HG02973 (cell line): ENCODE results near the gene ATP6V1G2.
"Not testable (repeated sequence)": the region's sequence is repeated elsewhere in the genome, so short reads cannot be mapped to it uniquely, and the experiment has no call there.

Experiments used
- ATAC-seq: cut with Tn5 transposase; IDR thresholded peaks from one replicate; pipeline ENCODE4 v1.9.1; 2021; ENCODE audit warnings: moderate library complexity; ENCODE audit not compliant: unreplicated experiment

The ATP6V1G2 gene

DNA sequence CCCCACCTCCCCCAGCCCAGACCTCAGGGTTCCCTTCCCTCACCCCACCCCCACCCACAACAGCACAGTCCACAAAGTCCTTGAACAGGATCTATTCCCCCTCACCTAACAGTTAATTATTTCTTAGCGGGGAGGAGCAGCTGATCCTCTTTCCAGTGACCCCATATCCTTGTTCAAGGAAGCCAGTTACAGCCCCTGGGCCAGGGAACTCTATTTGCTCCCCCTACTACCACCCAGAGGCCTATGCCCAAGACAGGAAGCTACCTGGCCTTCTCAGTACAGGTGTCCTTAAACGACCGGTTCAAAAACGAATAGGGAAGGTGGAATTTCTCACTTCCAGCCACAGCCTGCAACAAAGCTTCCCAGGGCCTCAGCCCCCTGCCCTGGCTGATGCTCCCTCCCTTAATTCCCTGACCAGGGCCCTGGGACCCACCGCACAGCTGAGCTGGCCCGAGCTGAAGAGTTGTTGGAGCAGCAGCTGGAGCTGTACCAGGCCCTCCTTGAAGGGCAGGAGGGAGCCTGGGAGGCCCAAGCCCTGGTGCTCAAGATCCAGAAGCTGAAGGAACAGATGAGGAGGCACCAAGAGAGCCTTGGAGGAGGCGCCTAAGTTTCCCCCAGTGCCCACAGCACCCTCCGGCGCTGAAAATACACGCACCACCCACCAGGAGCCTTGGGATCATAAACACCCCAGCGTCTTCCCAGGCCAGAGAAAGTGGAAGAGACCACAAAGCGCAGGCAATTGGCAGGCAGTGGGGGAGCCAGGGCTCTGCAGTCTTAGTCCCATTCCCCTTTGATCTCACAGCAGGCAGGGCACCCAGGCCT, 16.9 kb downstream of the ATP6V1G2 start:
- ATAC-seq, result no peak

DNA sequence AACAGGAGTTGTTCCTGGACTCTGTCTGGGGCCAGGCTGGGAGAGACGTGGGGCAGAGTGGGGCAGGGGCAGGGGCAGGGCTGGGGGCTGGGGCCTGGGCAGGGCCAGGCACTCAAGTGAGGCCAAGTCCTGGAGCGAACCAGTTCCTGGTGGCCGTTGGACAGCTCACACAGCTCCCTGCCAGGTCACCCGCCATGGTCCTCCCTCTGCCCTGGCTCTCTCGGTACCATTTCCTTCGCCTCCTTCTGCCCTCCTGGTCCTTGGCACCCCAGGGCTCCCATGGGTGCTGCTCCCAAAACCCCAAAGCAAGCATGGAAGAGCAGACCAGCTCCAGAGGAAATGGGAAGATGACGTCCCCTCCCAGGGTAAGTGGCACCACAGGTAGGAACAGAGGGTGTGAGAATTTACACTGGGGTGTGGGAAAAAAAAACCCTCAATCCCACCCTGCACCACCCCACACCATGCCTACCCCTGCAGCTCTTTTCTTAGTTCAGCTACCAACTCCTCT, 17.5 kb downstream of the ATP6V1G2 start, which contains the start of gene MCCD1:
MCCD1 (plus strand) TSS at position 142 of the 508 bp plus-strand sequence; CDS start at position 195, 53 bp downstream.
- no peak for ATAC-seq

DNA sequence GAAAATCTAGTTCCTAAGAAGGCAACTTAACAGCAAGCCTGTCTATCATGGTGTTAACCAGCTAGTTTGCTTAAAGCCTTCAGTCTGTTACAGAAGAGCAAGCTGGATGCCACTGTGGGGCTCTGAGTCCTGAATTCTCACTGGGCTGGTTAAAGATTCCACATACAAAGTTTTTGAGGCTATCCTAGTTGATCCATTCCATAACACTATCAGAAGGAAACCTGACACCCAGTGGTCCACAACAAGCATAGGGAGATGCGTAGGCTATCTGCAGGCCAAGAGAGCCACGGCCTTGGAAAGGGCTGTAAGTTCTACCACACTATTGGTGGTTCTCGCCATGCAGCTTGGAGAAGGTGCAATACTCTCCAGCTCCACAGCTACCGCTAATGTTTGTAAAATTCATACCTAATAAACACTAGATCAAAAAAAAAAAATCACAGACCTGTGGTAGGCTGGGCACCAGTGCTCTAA, 18.1 kb downstream of the ATP6V1G2 start:
- no peak for ATAC-seq

DNA sequence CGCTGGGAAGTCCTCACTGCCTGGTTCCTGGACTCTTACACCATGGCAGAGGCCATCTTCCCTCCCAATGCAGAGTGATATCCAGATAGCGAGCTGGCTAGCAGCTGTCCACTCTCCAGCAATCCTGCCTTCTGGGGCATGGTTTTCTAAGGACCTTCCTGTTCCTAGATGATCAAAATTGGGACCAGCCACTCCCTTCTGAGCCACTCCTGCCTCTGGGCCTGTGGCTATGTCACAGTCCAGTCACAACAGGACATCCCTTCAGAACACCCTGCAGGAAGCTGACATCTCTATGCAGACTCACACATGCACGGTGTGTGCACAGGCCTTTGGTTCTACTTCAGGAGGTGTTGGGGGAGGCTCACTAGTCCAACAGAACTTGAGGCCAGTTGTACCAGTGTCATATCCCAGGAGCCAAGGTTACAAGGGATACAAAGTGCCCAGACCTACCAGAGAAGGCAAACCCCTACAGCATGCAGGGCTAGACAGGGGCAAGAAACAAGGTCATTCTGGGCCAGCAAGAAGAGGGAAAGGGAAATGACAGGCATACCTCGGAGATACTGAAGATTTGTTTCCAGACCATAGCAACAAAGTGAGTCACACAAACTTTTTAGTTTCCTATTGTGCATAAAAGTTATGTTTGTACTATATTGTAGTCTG, 20.3 kb downstream of the ATP6V1G2 start:
- no peak for ATAC-seq

DNA sequence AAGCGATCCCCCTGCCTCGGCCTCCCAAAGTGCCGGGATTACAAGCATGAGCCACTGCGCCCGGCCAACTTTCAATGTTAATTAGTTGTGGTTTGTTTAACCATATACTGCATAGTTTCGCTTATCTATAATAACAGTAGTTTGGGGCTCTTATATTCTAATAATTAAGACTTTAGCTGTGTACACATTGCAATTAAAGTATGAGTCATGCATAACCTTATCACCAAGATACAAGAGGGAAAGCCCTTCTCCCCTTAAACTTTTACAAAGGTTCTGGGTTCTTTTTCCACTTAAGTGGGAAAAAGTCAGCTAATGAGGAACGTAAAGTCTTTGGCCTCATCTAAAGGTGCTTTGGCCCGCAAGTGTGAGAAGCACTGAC, 20.9 kb downstream of the ATP6V1G2 start:
- no peak for ATAC-seq

DNA sequence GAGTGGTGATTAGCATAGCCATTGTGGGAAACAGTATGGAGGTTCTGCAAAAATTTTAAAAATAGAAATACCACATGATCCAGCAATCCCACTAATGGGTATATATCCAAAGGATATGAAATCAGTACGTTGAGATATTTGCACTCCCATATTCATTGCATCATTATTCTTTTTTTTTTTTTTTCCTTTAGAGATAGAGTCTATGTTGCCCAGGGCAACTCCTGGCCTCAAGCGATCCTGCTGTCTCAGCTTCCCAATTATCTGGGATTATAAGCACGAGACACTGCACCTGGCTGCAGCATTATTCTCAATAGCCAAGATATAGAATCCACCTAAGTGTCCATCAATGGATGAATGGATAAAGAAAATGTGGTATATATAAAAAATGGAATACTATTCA, 24.6 kb downstream of the ATP6V1G2 start:
- ATAC-seq, result no peak

DNA sequence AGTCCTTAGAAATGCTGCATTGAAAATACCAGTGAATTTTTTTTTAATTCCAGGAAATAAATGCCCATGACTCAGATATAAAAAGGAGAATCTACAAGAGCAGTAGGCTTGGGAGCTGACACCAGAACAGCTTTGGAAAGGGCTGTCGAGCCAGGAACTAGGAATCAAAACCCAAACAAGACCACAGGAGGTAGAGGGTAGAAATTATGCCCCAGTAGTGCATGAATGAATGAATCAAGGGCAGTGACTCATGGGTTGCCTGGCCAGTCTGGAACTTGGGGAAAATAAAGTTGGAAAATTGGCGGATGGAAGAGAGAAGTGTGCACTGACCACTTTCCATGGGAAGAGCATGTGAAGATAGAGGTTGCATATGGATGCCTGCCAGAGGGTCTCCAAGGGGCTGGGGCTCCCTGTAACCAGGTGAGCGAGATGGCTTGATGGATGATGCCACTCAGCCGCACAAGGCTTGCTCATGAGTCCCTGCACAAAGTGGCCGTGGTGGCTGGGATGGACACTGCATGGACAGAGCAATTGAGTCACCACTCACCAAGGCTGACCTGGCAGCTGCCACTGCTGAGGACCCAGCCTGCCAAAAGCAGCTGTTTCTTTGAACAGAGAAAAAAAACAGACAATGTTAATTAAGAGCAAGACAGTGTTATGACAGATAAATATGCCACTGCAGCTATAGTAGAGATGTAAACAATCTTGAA, 32.8 kb downstream of the ATP6V1G2 start:
- no peak for ATAC-seq

DNA sequence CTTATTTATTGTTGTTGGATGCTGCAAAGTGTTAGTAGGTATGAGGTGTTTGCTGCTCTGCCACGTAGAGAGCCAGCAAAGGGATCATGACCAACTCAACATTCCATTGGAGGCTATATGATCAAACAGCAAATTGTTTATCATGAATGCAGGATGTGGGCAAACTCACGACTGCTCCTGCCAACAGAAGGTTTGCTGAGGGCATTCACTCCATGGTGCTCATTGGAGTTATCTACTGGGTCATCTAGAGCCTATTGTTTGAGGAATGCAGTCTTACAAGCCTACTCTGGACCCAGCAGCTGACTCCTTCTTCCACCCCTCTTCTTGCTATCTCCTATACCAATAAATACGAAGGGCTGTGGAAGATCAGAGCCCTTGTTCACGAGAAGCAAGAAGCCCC, 36.4 kb downstream of the ATP6V1G2 start:
- no peak for ATAC-seq

DNA sequence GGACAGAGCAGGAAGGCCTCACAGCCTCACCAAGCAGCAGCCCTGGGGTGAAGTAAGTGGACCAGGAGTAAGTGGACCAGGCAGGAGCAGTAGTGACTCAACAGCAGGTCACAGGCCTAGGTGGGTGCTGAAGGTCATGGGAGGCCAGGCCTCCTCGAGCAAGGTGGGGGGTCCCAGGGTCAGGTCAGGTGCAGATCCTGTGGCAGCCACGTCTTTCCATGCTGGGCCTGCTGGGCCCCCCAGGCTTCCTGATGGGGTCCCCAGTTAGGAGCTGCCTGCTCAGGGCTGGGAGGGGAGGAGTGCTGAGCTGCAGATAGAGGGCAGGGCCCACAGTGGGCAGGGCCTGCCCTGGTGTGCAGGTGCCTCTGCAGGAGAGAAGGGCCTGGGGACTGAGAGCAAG, 37.4 kb downstream of the ATP6V1G2 start:
- ATAC-seq, result not testable (repeated sequence)

DNA sequence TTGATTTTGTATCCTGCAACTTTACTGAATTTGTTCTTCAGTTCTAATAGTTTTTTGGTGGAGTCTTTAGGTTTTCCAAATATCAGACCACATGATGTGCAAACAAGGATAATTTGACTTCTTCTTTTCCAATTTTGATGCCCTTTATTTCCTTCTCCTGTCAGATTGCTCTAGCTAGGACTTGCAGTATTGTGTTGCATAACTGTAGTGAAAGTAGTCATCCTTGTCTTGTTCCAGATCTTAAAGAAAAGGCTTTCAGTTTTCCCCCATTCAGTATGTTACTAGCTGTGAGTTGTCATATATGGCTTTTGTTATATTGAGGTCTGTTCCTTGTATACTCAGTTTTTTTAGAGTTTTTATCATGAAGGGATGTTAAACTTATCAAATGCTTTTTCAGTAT, 43.8 kb downstream of the ATP6V1G2 start:
- ATAC-seq, result no peak

DNA sequence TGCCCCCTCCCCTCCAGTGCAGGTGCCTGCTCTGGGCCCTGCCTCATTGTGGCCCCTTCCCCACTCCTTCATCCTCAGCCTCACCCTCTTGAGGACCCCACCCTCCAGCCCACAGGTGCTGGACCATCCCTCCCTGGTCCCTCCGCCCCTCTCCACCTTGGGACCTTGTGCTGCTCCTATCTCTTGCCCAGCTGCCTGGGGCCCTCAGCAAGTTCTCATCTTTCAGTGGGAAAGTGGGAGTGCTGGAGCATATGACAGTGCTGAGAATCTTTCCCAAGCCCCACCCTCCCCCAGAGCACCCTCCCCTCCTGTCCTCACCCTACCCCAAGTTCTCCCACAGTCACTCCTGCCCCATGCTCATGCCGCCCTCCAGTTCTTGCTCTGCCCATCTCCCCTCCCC, 46.8 kb downstream of the ATP6V1G2 start:
- ATAC-seq, result not testable (repeated sequence)

DNA sequence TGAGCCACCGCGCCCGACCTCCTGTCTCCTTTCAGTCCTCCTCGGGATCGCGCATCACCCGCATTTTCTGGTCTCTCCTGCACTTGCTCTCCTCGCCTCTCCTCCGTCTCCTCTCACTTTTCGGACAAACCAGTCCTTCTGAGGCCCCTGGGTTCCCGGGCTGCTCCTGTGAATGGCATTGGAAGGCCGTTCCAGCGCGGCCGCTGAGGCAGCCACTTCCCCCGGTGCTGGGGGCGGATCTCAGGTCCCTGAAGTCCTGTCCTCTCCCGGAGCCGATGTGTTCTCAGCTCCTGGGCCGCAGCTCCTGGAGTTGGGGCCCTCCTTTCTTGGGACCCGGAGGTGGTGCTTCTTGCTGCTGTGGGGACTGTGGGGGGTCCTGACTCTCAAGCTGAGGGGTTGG, 47.7 kb downstream of the ATP6V1G2 start:
- ATAC-seq, result no peak

DNA sequence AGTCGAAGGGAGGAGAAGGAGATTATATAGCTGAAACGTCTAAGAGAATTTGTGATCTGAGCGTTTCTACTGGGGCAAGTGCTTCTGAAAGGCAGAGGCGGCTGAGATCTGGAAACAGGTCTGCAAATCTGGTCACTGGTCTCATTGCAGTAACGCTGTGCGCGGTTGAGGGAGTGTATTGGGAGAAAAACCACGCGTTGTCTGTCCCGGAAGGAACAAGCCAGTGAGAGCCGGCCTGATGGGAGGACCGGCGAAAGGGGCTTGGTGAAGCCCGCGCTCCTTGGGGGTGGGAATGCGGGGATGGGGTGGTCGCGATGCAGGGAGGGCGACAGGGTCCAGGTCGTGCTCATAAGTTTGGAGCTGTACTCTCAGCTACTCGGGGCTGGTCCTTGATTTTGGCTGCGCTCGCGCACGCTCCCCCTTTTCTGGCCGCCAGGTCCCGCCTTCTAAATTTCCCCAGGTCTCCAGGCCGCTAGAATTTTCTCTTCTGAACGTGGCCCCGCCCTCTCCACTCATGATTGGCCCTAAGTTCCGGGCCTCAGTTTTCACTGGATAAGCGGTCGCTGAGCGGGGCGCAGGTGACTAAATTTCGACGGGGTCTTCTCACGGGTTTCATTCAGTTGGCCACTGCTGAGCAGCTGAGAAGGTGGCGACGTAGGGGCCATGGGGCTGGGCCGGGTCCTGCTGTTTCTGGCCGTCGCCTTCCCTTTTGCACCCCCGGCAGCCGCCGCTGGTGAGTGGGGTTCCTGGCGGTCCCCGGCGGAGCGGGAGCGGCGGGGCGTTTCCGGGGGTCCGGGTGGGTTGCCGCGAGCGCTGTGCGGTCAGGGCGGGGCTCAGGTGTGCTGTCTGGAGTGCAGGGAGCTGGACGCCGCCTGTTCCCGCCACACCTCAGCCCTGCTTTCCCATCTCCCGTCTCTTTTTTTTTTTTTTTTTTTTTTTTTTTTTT, 48.6 kb downstream of the ATP6V1G2 start, which contains the start of gene MICB:
MICB (plus strand) TSS at position 615 of the 946 bp plus-strand sequence; CDS start at position 664, 49 bp downstream.
- ATAC-seq, result no peak

DNA sequence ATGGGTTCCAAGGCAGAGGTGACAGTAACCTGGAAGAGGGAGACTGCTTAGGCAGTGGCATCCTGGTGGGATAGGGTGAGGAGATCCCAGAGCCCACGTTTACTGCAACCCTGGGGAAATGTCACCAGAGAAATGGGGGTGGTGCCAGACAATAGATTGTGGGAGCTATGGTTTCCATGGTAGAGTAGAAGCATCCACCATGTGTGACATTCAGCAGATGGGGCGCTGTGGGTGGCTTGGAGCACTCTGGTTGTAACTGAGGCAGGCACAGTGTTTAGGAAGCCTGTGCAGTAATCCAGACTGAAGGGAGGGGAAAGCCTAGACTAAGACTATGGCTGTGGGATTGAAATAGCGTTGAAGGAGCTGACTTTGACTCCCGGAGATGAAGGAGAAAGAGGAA, 49.6 kb downstream of the ATP6V1G2 start:
- not testable (repeated sequence) for ATAC-seq

DNA sequence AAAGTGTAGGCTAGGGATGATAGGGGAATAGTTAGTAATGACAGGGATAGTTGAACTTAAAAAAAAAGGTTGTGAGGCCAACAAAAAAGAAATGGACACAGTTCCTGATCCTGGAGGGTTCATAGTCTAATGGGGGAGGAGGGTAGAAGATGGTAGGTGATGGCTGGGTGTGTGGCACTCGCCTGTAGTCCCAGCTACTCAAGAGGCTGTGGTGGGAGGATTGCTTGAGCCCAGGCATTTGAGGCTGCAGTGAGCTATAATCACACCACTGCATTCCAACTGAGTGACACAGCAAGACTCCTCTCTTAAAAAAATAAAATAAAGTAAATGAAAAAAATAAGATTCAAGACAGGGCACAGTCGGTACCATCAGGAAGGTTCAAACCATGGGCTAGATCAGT, 50.8 kb downstream of the ATP6V1G2 start:
- no peak for ATAC-seq
